Measurements from ENCODE around the gene BMAL1. TPM values are rescaled to one million over a fixed set of nuclear protein-coding genes. Genes with fewer than 3 reads are reported as not detected.

Gene BMAL1
- total and polyA plus RNA-seq, 2 of the 8 experiments (the other 6 are each of a cell fraction or from before 2014, with no cell fraction given), result 6.8 to 6.9 TPM

DNA sequence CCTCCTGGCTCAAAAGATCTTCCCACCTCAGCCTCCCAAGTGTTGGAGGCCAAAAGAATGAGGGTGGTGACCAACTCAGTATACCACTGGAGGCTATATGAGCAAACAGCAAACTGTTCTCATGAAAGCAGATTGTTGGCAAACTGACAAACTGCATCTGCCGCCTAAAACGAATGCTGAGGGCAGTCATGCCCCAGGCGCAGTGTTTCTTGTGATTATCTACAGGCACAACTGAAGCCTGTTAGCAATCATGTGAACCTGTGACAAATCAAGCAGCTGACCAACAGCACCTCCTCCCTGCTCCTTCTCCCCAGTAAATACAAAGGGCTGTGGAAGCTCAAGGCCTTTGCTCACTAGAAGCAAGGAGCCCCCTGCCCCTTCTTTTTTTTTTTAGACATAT, 137.6 kb downstream of the BMAL1 start (continued):
- TF ChIP-seq MAX (IDR thresholded peaks at IDR 0.05), result no peak

All from H1 (cell line).